ENCODE data around the gene AMPD3.

Gene AMPD3

GRCh38 chr11:10538924-10539323 lies 83.9 kb downstream of the AMPD3 start:
- no peak for DNase-seq (ENCODE audit: low read depth in 2 of 2)

GRCh38 chr11:10539339-10539738 lies 84.3 kb downstream of the AMPD3 start:
- no peak for DNase-seq (ENCODE audit: low read depth in 2 of 2)

GRCh38 chr11:10540546-10540914 lies 85.5 kb downstream of the AMPD3 start:
- no peak for DNase-seq (ENCODE audit: low read depth in 2 of 2)

- peak; percentile 87 to 96 for DNase-seq (ENCODE audit: low read depth in 2 of 2)
Observed at GRCh38 chr11:10540915-10541560, 86.0 kb downstream of the AMPD3 start, which contains the start of gene RNF141. Gene RNF141 (minus strand): TSS chr11:10541187. CDS start chr11:10534158, 7,029 bp downstream.

GRCh38 chr11:10541561-10541930 lies 86.5 kb downstream of the AMPD3 start:
- no peak for DNase-seq (ENCODE audit: low read depth in 2 of 2)

- no peak for DNase-seq (ENCODE audit: low read depth in 2 of 2)
Observed at GRCh38 chr11:10542776-10543175, 87.7 kb downstream of the AMPD3 start.

GRCh38 chr11:10543782-10544181 lies 88.7 kb downstream of the AMPD3 start:
- no peak for DNase-seq (ENCODE audit: low read depth in 2 of 2)

GRCh38 chr11:10544491-10545465 lies 89.7 kb downstream of the AMPD3 start:
- no peak for DNase-seq (ENCODE audit: low read depth in 2 of 2)

- DNase-seq (ENCODE audit: low read depth in 2 of 2): no peak
Observed at GRCh38 chr11:10550503-10551289, 95.6 kb downstream of the AMPD3 start.

- DNase-seq (ENCODE audit: low read depth in 2 of 2): no peak
Observed at GRCh38 chr11:10551290-10551592, 96.2 kb downstream of the AMPD3 start.

GRCh38 chr11:10551845-10552352 lies 96.8 kb downstream of the AMPD3 start:
- no peak for DNase-seq (ENCODE audit: low read depth in 2 of 2)

- DNase-seq (ENCODE audit: low read depth in 2 of 2): no peak
Observed at GRCh38 chr11:10556590-10556989, 101.5 kb downstream of the AMPD3 start.

All from stimulated activated CD4-positive, alpha-beta T cell treated with anti-CD3 and anti-CD28 coated beads, Interleukin-15, amount 100 ng/mL, for 48 hours (primary cell).